Panc1 (cell line): ENCODE results near the gene NLRP9. TPM values are rescaled to one million over a fixed set of nuclear protein-coding genes. Genes with fewer than 3 reads are reported as not detected.

Source experiments
- ATAC-seq: fragments of 200-7000 bp; cut with Tn5 transposase; 2 replicates; pipeline ENCODE4 v1.9.1; 2020; ENCODE audit warnings: mild to moderate bottlenecking, moderate library complexity
- BruUV-seq: library from RNA; stranded (reverse); fragments of 400-500 nt; replicated peaks from 2 replicates; lab custom pipeline; 2021; lab: Mats Ljungman, UMichigan
- CTCF ChIA-PET: fragments of 300-600 bp; sonication (Branson Sonifier 250); formaldehyde crosslinking; loops from one replicate; lab custom pipeline; 2022; ENCODE audit warnings: antibody characterized with exemption; lab: Charles Lee
- POLR2A ChIA-PET: fragments of 300-600 bp; sonication (Branson Sonifier 250); formaldehyde crosslinking; loops from one replicate; lab custom pipeline; 2022; ENCODE audit warnings: antibody characterized with exemption; lab: Charles Lee
- DNase-seq: peaks from one replicate; pipeline ENCODE4 v3.0.0-alpha.2; 2010; ENCODE audit warnings: low read depth, low spot score
- H3K27ac ChIP-seq: 2 replicates; pipeline ENCODE4 v1.5.1; 2011; ENCODE audit warnings: mild to moderate bottlenecking, low read length, inconsistent platforms
- H3K27me3 ChIP-seq: fragments of 200-500 bp; sonication (Bioruptor generic); 2 replicates; pipeline ENCODE4 v1.6.0; 2014; ENCODE audit warnings: low read length, inconsistent platforms; ENCODE audit not compliant: control insufficient read depth, insufficient read depth
- H3K36me3 ChIP-seq: fragments of 200-500 bp; sonication (Bioruptor generic); 2 replicates; pipeline ENCODE4 v1.5.1; 2014; ENCODE audit warnings: inconsistent platforms, mild to moderate bottlenecking, low read length, moderate library complexity; ENCODE audit not compliant: control insufficient read depth, insufficient read depth
- H3K4me1 ChIP-seq: 2 replicates; pipeline ENCODE4 v1.5.1; 2011; ENCODE audit warnings: inconsistent platforms, mild to moderate bottlenecking, low read length, moderate library complexity; ENCODE audit not compliant: control insufficient read depth, insufficient read depth
- H3K4me3 ChIP-seq, 2 experiments: 2 replicates each; pipeline ENCODE4 v1.5.1; 2011 to 2012; ENCODE audit warnings: low read depth in 2 of 2, low read length in 2 of 2, mild to moderate bottlenecking in 2 of 2, inconsistent platforms in 1 of 2, moderate library complexity in 1 of 2
- H3K9me3 ChIP-seq: fragments of 200-500 bp; sonication (Bioruptor generic); 2 replicates; pipeline ENCODE4 v1.5.1; 2014; ENCODE audit warnings: low read depth, mild to moderate bottlenecking, inconsistent platforms, low read length, moderate library complexity; ENCODE audit not compliant: control insufficient read depth, insufficient read depth
- POLR2AphosphoS5 ChIP-seq: IDR thresholded peaks from 2 replicates; pipeline ENCODE4 v1.6.1; 2012; ENCODE audit warnings: mild to moderate bottlenecking, low read depth, low read length, moderate library complexity
- SIN3A ChIP-seq: IDR thresholded peaks from 2 replicates; pipeline ENCODE4 v1.6.1; 2012; ENCODE audit warnings: low read depth, mild to moderate bottlenecking, low read length, moderate library complexity, borderline replicate concordance; ENCODE audit not compliant: insufficient read depth
- TCF7L2 ChIP-seq: IDR thresholded peaks from 2 replicates; pipeline ENCODE4 v1.6.1; 2011; ENCODE audit warnings: mild to moderate bottlenecking, low read depth, low read length, inconsistent platforms
- in situ Hi-C: cut with HindIII; loops from 2 replicates; pipeline ENCODE4 v1.10.0; 2016; ENCODE audit warnings: low sequenced_read_pairs, low pct_unique_long_range_greater_than_20kb
- intact Hi-C: fragments of 100-400 bp; cut with micrococcal nuclease; formaldehyde crosslinking; loops from one replicate; pipeline ENCODE4 v1.10.0; 2022; ENCODE audit not compliant: unreplicated experiment
- total RNA-seq: library from RNA; stranded (reverse); gene quantifications from one replicate; pipeline ENCODE4 v1.2.1, GENCODE V29; 2021; ENCODE audit not compliant: unreplicated experiment
- TF ChIP-seq, protein P1 (sequence below), 2 experiments: IDR thresholded peaks; 2 replicates each; pipeline ENCODE4 v1.6.1; 2011 to 2012; ENCODE audit warnings: low read depth in 2 of 2, control low read depth in 1 of 2, low read length in 1 of 2, mild to moderate bottlenecking in 1 of 2, moderate library complexity in 1 of 2; ENCODE audit not compliant: insufficient read depth in 1 of 2
- TF ChIP-seq, protein P2 (sequence below): fragments of 450-650 bp; IDR thresholded peaks from 2 replicates; pipeline ENCODE4 v1.5.1; 2017; ENCODE audit warnings: mild to moderate bottlenecking

The NLRP9 gene
- total RNA-seq, 1 experiment from 2014 or later, result not detected

GRCh38 chr19:55699221-55699620 is 39.0 kb downstream of the NLRP9 start:
- DNase-seq (no peak), ATAC-seq (no peak)
- H3K9me3 ChIP-seq, result no peaks in the 10 kb centered on the region
- no peaks in the 10 kb centered on the region for H3K4me1 ChIP-seq
- TF ChIP-seq SIN3A (no peak), TCF7L2 (no peak), POLR2AphosphoS5 (no peak)
- TF ChIP-seq, protein P1, sequence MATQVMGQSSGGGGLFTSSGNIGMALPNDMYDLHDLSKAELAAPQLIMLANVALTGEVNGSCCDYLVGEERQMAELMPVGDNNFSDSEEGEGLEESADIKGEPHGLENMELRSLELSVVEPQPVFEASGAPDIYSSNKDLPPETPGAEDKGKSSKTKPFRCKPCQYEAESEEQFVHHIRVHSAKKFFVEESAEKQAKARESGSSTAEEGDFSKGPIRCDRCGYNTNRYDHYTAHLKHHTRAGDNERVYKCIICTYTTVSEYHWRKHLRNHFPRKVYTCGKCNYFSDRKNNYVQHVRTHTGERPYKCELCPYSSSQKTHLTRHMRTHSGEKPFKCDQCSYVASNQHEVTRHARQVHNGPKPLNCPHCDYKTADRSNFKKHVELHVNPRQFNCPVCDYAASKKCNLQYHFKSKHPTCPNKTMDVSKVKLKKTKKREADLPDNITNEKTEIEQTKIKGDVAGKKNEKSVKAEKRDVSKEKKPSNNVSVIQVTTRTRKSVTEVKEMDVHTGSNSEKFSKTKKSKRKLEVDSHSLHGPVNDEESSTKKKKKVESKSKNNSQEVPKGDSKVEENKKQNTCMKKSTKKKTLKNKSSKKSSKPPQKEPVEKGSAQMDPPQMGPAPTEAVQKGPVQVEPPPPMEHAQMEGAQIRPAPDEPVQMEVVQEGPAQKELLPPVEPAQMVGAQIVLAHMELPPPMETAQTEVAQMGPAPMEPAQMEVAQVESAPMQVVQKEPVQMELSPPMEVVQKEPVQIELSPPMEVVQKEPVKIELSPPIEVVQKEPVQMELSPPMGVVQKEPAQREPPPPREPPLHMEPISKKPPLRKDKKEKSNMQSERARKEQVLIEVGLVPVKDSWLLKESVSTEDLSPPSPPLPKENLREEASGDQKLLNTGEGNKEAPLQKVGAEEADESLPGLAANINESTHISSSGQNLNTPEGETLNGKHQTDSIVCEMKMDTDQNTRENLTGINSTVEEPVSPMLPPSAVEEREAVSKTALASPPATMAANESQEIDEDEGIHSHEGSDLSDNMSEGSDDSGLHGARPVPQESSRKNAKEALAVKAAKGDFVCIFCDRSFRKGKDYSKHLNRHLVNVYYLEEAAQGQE (IDR thresholded peaks at IDR 0.05; ENCODE audit: insufficient read depth in 1 of 2, low read depth in 2 of 2, low read length in 1 of 2), result no peak
- TF ChIP-seq, protein P2, sequence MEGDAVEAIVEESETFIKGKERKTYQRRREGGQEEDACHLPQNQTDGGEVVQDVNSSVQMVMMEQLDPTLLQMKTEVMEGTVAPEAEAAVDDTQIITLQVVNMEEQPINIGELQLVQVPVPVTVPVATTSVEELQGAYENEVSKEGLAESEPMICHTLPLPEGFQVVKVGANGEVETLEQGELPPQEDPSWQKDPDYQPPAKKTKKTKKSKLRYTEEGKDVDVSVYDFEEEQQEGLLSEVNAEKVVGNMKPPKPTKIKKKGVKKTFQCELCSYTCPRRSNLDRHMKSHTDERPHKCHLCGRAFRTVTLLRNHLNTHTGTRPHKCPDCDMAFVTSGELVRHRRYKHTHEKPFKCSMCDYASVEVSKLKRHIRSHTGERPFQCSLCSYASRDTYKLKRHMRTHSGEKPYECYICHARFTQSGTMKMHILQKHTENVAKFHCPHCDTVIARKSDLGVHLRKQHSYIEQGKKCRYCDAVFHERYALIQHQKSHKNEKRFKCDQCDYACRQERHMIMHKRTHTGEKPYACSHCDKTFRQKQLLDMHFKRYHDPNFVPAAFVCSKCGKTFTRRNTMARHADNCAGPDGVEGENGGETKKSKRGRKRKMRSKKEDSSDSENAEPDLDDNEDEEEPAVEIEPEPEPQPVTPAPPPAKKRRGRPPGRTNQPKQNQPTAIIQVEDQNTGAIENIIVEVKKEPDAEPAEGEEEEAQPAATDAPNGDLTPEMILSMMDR, result no peak
- peaks cover 5% of the 10 kb centered on the region for H3K36me3 ChIP-seq
- no peak overlapping the region for H3K27ac ChIP-seq
- in situ Hi-C loops (no loop called here), intact Hi-C loops (no loop called here)
- ChIA-PET POLR2A (no interaction called here), CTCF (no interaction called here)
- H3K4me3 ChIP-seq, result no peak overlapping the region
- no TSS peak for BruUV-seq
- no peaks in the 10 kb centered on the region for H3K27me3 ChIP-seq

GRCh38 chr19:55698256-55698655 is 39.9 kb downstream of the NLRP9 start:
- no peaks in the 10 kb centered on the region for H3K27me3 ChIP-seq
- no peak overlapping the region for H3K4me3 ChIP-seq
- ChIA-PET CTCF (interaction anchor here (0.6 kb wide), 1 partner anchor 86 kb away, joined by 4 read pairs; no protein-coding TSS in a partner anchor), POLR2A (no interaction called here)
- H3K36me3 ChIP-seq, result peaks cover 5% of the 10 kb centered on the region
- intact Hi-C loops (no loop called here), in situ Hi-C loops (no loop called here)
- no peak overlapping the region for H3K27ac ChIP-seq
- no peak for TF ChIP-seq TCF7L2
- TF ChIP-seq, protein P1 (IDR thresholded peaks at IDR 0.05; ENCODE audit: insufficient read depth in 1 of 2, low read depth in 2 of 2, low read length in 1 of 2), result no peak
- no peak for ATAC-seq
- no peaks in the 10 kb centered on the region for H3K9me3 ChIP-seq
- H3K4me1 ChIP-seq, result no peaks in the 10 kb centered on the region
- DNase-seq, result no peak
- no TSS peak for BruUV-seq
